K562 (cell line): ENCODE results near the gene SPTBN2. TPM values are rescaled to one million over a fixed set of nuclear protein-coding genes. Genes with fewer than 3 reads are reported as not detected.

Experiments
- ATF7 ChIP-seq: fragments of 450-650 bp; IDR thresholded peaks from 2 replicates; pipeline ENCODE4 v1.7.1; 2014; ENCODE audit warnings: mild to moderate bottlenecking, moderate library complexity
- CBX5 ChIP-seq: IDR thresholded peaks from 2 replicates; pipeline ENCODE4 v1.6.1; 2014; ENCODE audit warnings: low read depth, borderline replicate concordance
- CC2D1A ChIP-seq: fragments of 450-650 bp; IDR thresholded peaks from 2 replicates; pipeline ENCODE4 v1.6.1; 2017; ENCODE audit warnings: mild to moderate bottlenecking
- CHD4 ChIP-seq: fragments of 200-600 bp; sonication (generic); IDR thresholded peaks from 3 replicates; pipeline ENCODE4 v1.6.1; 2012; ENCODE audit warnings: low read depth, mild to moderate bottlenecking, mixed read lengths, low read length, inconsistent platforms; ENCODE audit not compliant: insufficient read depth, insufficient replicate concordance, poor library complexity, severe bottlenecking
- ETV1 ChIP-seq: fragments of 450-650 bp; conservative IDR thresholded peaks from 2 replicates; pipeline ENCODE4 v1.6.1; 2016; ENCODE audit warnings: missing genetic modification characterization, control low read depth, low read depth, missing compliant biosample characterization
- KLF16 ChIP-seq: IDR thresholded peaks from 2 replicates; pipeline ENCODE4 v1.6.1; 2016; ENCODE audit warnings: antibody characterized with exemption
- NCOA1 ChIP-seq: fragments of 450-650 bp; IDR thresholded peaks from 2 replicates; pipeline ENCODE4 v1.6.1; 2016; ENCODE audit warnings: low read depth
- PHF20 ChIP-seq: fragments of 450-650 bp; IDR thresholded peaks from 2 replicates; pipeline ENCODE4 v1.6.1; 2018; ENCODE audit not compliant: partially characterized antibody
- PHF8 ChIP-seq: fragments of 200-600 bp; sonication (generic); IDR thresholded peaks from 2 replicates; pipeline ENCODE4 v1.6.1; 2012; ENCODE audit warnings: mixed run types, mild to moderate bottlenecking, inconsistent platforms, low read length, moderate library complexity, borderline replicate concordance
- RBBP5 ChIP-seq: fragments of 200-600 bp; sonication (generic); IDR thresholded peaks from 2 replicates; pipeline ENCODE4 v1.6.1; 2012; ENCODE audit warnings: borderline replicate concordance, mild to moderate bottlenecking, low read length, control low read depth, inconsistent platforms; ENCODE audit not compliant: insufficient read depth, poor library complexity, severe bottlenecking
- RHOXF2B ChIP-seq: fragments of 250-450 bp; sonication (Bioruptor Pico); conservative IDR thresholded peaks from 2 replicates; pipeline ENCODE4 v1.5.1; 2021
- SIN3B ChIP-seq: fragments of 450-650 bp; IDR thresholded peaks from 2 replicates; pipeline ENCODE4 v1.6.1; 2017; ENCODE audit warnings: low read depth, mild to moderate bottlenecking, moderate library complexity
- SLC30A9 ChIP-seq: fragments of 250-450 bp; sonication (Bioruptor Pico); IDR thresholded peaks from 2 replicates; pipeline ENCODE4 v1.8.0; 2022; ENCODE audit warnings: mild to moderate bottlenecking, moderate library complexity
- SRSF3 ChIP-seq: fragments of 200-400 bp; formaldehyde crosslinking; IDR thresholded peaks from 2 replicates; pipeline ENCODE4 v1.6.1; 2016; ENCODE audit warnings: mild to moderate bottlenecking, low read length, moderate library complexity; ENCODE audit not compliant: insufficient read depth
- ZBTB1 ChIP-seq: sonication (generic); formaldehyde crosslinking; IDR thresholded peaks from 2 replicates; pipeline ENCODE4 v1.8.1; 2023; ENCODE audit warnings: missing genetic modification reagents, low read depth, mild to moderate bottlenecking, borderline replicate concordance
- ZNF140 ChIP-seq: fragments of 250-450 bp; sonication (Bioruptor Pico); IDR thresholded peaks from 2 replicates; pipeline ENCODE4 v1.8.0; 2021; ENCODE audit warnings: moderate library complexity, mild to moderate bottlenecking, inconsistent platforms
- ZNF431 ChIP-seq: sonication (generic); formaldehyde crosslinking; IDR thresholded peaks from 2 replicates; pipeline ENCODE4 v1.8.0; 2022; ENCODE audit warnings: mild to moderate bottlenecking, missing genetic modification reagents
- ZNF583 ChIP-seq: fragments of 250-450 bp; sonication (Bioruptor Pico); IDR thresholded peaks from 2 replicates; pipeline ENCODE4 v1.4.0; 2020
- ZNF589 ChIP-seq: fragments of 200-800 bp; sonication (Bioruptor generic); IDR thresholded peaks from 2 replicates; pipeline ENCODE4 v1.6.1; 2016; ENCODE audit warnings: low read depth, missing genetic modification characterization, missing compliant biosample characterization
- polyA plus RNA-seq, 8 experiments: library from polyadenylated mRNA; depleted of rRNA in 4 of 8; stranded (reverse) in 5 of 8; unstranded in 3 of 8; fragments of >200 nt; fragmentation: Nextera tagmentation in 2 of 8; fragmentation: Illumina TruSeq in 1 of 8; extraction: Ambion mirVana in 2 of 8; extraction: Trizol in 1 of 8; gene quantifications; 2 replicates each; pipeline versions ENCODE4 v1.2.1 to v1.2.3, GENCODE V29; 2011 to 2014; ENCODE audit warnings: inconsistent platforms in 1 of 8, missing spikeins in 1 of 8
- total RNA-seq, 7 experiments: library from RNA; depleted of rRNA in 6 of 7; stranded (reverse); fragments of >200 nt in 6 of 7; fragmentation: Illumina TruSeq in 2 of 7; extraction: Trizol in 2 of 7; gene quantifications; 2 replicates each; pipeline versions ENCODE4 v1.2.1 to v1.2.3, GENCODE V29; 2011 to 2021; ENCODE audit warnings: low replicate concordance in 1 of 7
- TF ChIP-seq, protein P1 (sequence below), 2 experiments: fragments of 450-650 bp in 1 of 2; IDR thresholded peaks; 2 replicates each; pipeline ENCODE4 v1.6.1; 2011 to 2017; ENCODE audit warnings: low read depth in 2 of 2, antibody characterized with exemption in 1 of 2, borderline replicate concordance in 1 of 2, low read length in 1 of 2, mild to moderate bottlenecking in 1 of 2, mixed read lengths in 1 of 2; ENCODE audit not compliant: control insufficient read depth in 1 of 2
- TF ChIP-seq, protein P2 (sequence below): IDR thresholded peaks from 2 replicates; pipeline ENCODE4 v1.6.1; 2016; ENCODE audit warnings: missing genetic modification characterization, missing compliant biosample characterization
- TF ChIP-seq, protein P3 (sequence below): IDR thresholded peaks from 3 replicates; pipeline ENCODE4 v1.6.1; 2011; ENCODE audit warnings: borderline replicate concordance, mild to moderate bottlenecking; ENCODE audit not compliant: insufficient read length, insufficient read depth

Gene SPTBN2
- total and polyA plus RNA-seq, 9 of the 15 experiments (the other 6 are each of a cell fraction or from before 2014, with no cell fraction given), result 0.38 to 56.5 (median 19.7) TPM

DNA sequence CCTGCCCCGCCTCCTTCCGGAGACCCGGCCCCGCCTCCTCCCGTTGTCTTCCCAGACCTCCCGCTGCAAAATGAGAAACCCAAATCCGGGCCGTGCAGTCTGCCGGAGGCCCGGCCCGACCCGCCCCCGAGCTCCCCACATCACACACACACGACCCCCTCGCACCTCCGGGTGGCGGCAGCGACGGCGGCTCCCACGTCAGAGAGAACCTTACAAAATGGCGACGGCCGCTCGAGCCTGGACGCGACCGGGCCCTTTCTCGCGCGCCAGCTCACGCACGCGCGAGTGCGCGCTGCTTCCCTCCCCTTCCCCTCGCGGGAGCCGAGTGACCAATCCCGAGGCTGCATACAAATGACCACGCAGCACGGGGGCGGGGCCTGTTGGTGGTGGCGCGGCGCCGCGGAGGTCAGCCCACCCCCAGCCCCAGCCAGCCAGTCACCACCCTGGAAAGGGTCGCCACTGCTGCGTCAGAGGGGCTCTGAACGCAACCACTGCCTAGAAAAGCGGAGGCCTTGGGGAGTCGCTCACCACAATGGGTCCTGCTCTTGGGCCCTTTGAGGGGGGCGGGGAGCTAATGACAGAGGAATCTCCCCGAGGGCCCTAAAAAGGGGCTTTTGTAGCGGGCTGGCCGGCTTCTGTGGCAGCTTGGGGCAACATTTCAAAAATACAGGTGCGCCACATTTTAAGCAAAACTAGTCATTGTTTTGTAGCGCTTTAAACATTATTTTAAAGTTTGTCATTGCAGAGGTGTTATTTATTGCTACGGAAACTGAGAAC, 51.2 kb downstream of the SPTBN2 start, which contains the start of gene RBM4B (continued):
- TF ChIP-seq, protein P1, sequence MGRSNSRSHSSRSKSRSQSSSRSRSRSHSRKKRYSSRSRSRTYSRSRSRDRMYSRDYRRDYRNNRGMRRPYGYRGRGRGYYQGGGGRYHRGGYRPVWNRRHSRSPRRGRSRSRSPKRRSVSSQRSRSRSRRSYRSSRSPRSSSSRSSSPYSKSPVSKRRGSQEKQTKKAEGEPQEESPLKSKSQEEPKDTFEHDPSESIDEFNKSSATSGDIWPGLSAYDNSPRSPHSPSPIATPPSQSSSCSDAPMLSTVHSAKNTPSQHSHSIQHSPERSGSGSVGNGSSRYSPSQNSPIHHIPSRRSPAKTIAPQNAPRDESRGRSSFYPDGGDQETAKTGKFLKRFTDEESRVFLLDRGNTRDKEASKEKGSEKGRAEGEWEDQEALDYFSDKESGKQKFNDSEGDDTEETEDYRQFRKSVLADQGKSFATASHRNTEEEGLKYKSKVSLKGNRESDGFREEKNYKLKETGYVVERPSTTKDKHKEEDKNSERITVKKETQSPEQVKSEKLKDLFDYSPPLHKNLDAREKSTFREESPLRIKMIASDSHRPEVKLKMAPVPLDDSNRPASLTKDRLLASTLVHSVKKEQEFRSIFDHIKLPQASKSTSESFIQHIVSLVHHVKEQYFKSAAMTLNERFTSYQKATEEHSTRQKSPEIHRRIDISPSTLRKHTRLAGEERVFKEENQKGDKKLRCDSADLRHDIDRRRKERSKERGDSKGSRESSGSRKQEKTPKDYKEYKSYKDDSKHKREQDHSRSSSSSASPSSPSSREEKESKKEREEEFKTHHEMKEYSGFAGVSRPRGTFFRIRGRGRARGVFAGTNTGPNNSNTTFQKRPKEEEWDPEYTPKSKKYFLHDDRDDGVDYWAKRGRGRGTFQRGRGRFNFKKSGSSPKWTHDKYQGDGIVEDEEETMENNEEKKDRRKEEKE (IDR thresholded peaks at IDR 0.05; ENCODE audit: borderline replicate concordance in 1 of 2, control insufficient read depth in 1 of 2, low read depth in 2 of 2, low read length in 1 of 2), result no peak
- no peak for TF ChIP-seq CBX5
- TF ChIP-seq RBBP5, result peak; percentile 61
- TF ChIP-seq SRSF3, result no peak
- peak; percentile 27 for TF ChIP-seq CHD4
- no peak for TF ChIP-seq KLF16
- TF ChIP-seq NCOA1, result no peak
- no peak for TF ChIP-seq CC2D1A
- TF ChIP-seq, protein P2, sequence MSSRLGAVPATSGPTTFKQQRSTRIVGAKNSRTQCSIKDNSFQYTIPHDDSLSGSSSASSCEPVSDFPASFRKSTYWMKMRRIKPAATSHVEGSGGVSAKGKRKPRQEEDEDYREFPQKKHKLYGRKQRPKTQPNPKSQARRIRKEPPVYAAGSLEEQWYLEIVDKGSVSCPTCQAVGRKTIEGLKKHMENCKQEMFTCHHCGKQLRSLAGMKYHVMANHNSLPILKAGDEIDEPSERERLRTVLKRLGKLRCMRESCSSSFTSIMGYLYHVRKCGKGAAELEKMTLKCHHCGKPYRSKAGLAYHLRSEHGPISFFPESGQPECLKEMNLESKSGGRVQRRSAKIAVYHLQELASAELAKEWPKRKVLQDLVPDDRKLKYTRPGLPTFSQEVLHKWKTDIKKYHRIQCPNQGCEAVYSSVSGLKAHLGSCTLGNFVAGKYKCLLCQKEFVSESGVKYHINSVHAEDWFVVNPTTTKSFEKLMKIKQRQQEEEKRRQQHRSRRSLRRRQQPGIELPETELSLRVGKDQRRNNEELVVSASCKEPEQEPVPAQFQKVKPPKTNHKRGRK (tag), result no peak
- TF ChIP-seq RHOXF2B (CRISPR knock-in tag), result no peak
- TF ChIP-seq ETV1 (tag), result peak; percentile 60
- TF ChIP-seq, protein P3, sequence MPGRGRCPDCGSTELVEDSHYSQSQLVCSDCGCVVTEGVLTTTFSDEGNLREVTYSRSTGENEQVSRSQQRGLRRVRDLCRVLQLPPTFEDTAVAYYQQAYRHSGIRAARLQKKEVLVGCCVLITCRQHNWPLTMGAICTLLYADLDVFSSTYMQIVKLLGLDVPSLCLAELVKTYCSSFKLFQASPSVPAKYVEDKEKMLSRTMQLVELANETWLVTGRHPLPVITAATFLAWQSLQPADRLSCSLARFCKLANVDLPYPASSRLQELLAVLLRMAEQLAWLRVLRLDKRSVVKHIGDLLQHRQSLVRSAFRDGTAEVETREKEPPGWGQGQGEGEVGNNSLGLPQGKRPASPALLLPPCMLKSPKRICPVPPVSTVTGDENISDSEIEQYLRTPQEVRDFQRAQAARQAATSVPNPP, result no peak
- no peak for TF ChIP-seq ZNF589 (CRISPR knock-in tag)
- peak; percentile 52; the same call in 1 of the 2 replicates for TF ChIP-seq ATF7
- no peak for TF ChIP-seq ZNF140 (CRISPR knock-in tag)
- peak; percentile 83; the same call in 1 of the 2 replicates for TF ChIP-seq PHF8
- no peak for TF ChIP-seq SLC30A9 (CRISPR knock-in tag)
- TF ChIP-seq ZNF583, result no peak
- TF ChIP-seq ZNF431 (CRISPR knock-in tag), result no peak
- TF ChIP-seq ZBTB1 (CRISPR knock-in tag), result no peak
- 0 out of 2 replicates have a peak, but pooled peaks have one; percentile 5 for TF ChIP-seq SIN3B
- TF ChIP-seq PHF20, result peak; percentile 75
